CD4-positive, alpha-beta T cell treated with Interleukin-12 subunit alpha and Interleukin-12 subunit beta, for 1 hour (primary cell): ENCODE data around the gene XXYLT1.
A peak's percentile ranks its signal among the peaks of the same experiment; 100 is the strongest.

Experiments used
- DNase-seq: peaks from one replicate; pipeline ENCODE4 v3.0.0-alpha.2; 2020

Gene XXYLT1

GRCh38 chr3:195106418-195106906 lies 164.5 kb downstream of the XXYLT1 start:
- peak; percentile 71 for DNase-seq

DNA sequence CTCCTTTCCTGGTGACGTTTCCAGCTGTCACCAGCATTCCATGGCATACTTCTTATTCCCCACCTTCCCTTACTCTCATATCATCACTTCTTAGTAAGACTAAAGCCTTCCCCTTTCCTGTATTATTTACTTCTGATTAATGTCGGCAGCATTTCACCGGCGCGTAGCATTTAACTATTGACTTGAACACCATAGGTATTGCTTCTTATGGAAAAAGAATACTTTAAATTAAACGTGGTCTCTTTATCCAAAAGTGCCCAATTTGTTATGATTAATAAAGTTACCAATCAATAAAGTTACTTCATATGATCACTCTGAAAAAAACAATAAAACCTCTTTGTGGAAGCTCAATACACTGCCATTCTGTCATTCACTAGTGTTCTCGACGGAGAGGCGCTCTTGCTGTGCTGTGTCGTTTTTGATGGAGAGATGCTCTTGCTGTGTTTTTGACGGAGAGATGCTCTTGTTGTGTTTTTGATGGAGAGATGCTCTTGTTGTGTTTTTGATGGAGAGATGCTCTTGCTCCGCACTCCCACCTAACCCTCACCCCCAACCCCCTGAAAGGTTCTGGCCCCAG lies 165.0 kb downstream of the XXYLT1 start:
- DNase-seq, result no peak

DNA sequence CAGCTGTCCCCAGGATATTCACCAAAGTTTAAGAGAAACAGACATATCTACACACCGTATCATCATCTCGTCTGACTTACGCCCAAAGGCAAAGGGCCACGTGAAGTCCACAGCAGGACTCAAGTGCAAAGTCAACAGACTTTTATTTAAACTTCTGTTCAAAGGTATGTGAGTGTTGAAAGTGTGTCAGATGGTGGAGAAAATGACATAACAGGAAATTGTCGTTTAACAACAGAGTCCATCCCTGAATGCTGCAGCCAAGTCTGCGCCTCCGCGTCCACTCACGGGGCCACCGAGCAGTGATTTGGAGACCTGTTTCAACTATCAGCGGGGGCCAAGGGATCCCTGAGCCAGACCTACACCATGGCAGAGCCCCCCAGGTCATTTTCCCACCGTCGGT lies 165.6 kb downstream of the XXYLT1 start:
- no peak for DNase-seq

- DNase-seq, result no peak
Observed at GRCh38 chr3:195104340-195104739, 166.6 kb downstream of the XXYLT1 start.

GRCh38 chr3:195103623-195104022 lies 167.3 kb downstream of the XXYLT1 start:
- DNase-seq, result no peak

- DNase-seq, result no peak
Observed at GRCh38 chr3:195102609-195103467, 168.1 kb downstream of the XXYLT1 start.

GRCh38 chr3:195101927-195102608 lies 168.9 kb downstream of the XXYLT1 start:
- DNase-seq, result no peak

DNA sequence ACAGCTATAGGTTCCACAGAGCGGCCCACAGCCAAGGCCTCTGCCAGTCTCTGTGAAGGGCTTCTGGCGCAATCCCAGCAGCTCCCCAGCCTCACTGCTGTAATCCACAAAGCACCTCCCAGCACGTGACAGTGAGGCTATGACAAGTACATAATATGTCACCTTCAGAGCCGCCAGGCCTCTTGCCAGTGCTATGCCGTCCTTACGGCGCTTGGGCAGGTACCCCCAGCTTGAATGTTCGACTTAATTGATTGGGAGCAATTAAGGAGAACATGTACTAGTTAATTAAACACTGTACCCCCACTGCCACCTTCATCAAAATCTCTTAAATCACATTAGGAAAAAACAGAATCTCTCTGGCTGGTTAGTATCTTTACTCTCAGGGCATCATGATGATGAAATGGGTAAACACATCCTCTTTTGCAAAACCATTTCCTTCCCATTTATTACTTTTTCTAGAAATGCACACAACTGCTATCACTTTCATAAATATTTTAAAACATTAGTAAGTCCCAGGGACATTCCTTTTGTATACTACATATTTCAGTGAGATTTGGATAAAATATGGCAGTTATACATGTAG lies 169.9 kb downstream of the XXYLT1 start:
- DNase-seq, result peak; percentile 13

GRCh38 chr3:195099951-195100785 lies 170.8 kb downstream of the XXYLT1 start:
- DNase-seq, result no peak

GRCh38 chr3:195098741-195099525 lies 172.0 kb downstream of the XXYLT1 start:
- no peak for DNase-seq

DNA sequence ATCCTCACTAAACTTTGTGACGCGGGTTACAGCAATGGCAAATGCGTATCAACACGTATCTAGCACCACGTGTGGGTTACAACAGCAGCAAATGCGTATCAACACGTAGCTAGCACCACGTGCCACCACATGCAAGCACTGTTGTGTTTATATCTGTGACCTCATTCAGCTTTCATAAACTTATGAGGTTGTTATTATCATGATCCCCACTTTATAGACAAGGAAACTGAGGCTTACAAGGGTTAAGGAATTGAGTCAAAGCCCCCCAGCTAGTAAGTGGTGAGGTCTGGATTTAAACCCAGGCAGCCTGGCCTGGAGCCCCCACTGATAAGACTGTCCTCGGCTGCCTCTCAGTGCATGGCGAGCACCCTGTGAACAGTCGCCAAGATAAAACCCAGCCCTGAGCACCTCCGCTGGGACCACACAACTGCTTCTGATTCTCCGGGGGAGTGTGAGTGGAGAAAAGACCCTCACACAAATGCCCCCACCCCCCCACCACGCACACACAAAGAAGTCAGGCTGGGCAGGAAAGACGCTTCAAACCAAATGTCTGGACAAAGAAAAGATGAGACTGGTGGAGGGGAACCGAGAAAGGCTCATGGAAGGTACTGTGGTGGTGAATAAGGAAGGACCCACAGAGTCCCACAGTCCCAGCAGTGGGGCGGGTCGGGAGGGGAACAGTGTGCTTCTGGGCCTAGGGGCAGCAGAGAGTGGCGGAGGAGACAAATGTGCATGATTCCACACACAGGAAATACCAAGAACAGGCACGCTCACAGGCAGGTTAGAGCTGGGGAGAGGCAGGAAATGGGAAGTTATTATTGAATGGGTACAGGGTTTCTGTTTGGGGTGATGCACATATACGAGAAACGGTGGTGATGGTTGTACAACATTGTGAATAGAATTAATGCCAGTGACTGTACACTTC lies 173.4 kb downstream of the XXYLT1 start:
- DNase-seq, result no peak

DNA sequence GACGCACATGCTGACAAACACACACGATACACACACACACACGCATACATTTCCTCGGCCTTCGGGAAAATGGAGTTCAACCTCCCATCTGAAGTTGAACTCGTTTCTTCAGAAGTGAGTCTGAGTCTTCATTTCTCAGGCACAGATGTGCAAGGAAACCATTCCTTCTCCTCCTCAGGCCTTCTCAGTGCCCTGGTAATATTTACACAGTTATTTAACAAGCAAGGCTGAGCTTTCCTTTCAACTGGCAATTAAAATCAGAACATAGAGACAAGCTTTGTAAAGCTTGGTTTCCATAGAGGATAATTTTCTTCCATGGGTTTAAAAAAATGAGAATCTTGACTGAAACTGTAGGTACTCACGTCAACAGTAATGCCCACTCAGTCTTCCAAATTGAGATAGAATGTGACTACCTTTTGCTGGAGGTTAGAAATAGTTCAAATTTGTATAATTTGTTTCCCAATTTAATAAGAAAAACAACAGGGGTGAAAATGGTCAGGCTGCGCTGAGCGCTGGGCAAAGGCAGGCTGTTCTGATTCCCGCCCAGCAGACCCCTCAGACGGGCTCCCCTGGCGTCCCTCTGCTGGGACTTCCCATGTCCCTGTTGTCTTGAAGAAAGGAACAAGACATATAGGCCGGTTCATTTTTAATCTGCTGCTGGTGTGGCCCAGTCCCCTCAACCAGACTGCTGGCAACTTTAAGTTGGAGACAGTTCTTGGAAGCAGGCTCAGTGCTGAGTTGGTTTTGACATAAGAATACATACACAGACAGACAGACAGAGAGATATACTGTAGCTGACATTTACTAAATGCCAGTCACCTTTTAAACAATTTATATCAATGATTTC lies 174.3 kb downstream of the XXYLT1 start:
- no peak for DNase-seq

GRCh38 chr3:195096053-195096452 lies 174.9 kb downstream of the XXYLT1 start:
- DNase-seq, result no peak

DNA sequence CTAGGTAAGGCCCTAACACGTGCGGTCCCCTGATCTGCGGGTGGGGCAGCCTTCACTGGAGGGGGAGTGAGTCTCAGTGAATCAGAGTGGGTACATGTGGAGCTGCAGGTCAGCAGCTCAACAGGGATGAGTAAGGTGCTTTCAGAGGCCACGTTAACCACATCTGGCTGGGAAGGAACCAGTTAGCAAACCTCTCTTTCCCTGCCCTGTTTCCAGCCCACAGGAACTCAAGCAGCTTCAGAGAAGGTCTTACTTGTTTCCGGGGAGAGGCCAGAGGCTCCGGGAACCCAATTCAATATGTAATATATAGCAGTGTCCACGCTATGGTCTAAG lies 175.3 kb downstream of the XXYLT1 start:
- DNase-seq, result no peak

- DNase-seq, result no peak
Observed at GRCh38 chr3:195095035-195095703, 175.8 kb downstream of the XXYLT1 start.

GRCh38 chr3:195094191-195094921 lies 176.6 kb downstream of the XXYLT1 start:
- DNase-seq, result no peak

DNA sequence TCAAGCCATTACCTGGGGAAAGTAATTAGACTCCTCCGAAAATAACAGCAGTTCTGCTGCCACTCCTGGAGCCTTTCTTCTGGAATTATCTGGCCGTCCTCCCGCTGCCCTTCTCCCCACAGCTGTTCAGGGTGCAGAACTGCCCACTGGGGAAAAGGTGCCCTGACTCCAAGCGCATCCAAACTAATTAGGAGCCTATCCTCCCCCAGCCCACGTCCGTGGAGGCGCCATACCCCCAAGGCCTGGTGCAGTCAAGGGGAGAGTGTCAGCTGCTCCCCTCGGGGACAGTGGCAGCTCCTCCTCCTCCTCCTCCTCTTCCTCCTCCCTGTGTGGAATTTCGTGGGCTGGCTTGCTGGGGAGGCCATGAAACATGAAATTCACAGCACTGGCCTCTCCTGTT lies 177.2 kb downstream of the XXYLT1 start:
- no peak for DNase-seq
